ENCODE measurements around the gene SLC9A2. TPM values are rescaled to one million over a fixed set of nuclear protein-coding genes. Genes with fewer than 3 reads are reported as not detected.

The SLC9A2 gene
- total and polyA plus RNA-seq, 2 of the 13 experiments (the other 11 are each of a cell fraction or from before 2014, with no cell fraction given), result 0.02 TPM; not detected in 1

GRCh38 chr2:102724016-102724490 lies 104.7 kb downstream of the SLC9A2 start (continued):
- TF ChIP-seq THAP7 (CRISPR knock-in tag; IDR thresholded peaks at IDR 0.05), result no peak
- TF ChIP-seq ZNF605 (CRISPR knock-in tag; IDR thresholded peaks at IDR 0.05), result no peak
- TF ChIP-seq JUNB (CRISPR knock-in tag; IDR thresholded peaks at IDR 0.05; ENCODE audit: borderline replicate concordance), result no peak
- TF ChIP-seq MTF2 (CRISPR knock-in tag; IDR thresholded peaks at IDR 0.05; ENCODE audit: borderline replicate concordance), result no peak
- no peak for TF ChIP-seq TEF (CRISPR knock-in tag; IDR thresholded peaks at IDR 0.05)
- TF ChIP-seq BRF2 (CRISPR knock-in tag; IDR thresholded peaks at IDR 0.05), result peak; percentile 80; the same call in 1 of the 2 replicates
- peak; percentile 56; the same call in 1 of the 2 replicates for TF ChIP-seq KDM3A (CRISPR knock-in tag; IDR thresholded peaks at IDR 0.05; ENCODE audit: low read depth)
- TF ChIP-seq ATF7 (IDR thresholded peaks at IDR 0.05), result no peak
- peak; percentile 66; the same call in 1 of the 2 replicates for TF ChIP-seq ATF7 (CRISPR knock-in tag; IDR thresholded peaks at IDR 0.05)
- TF ChIP-seq ZNF781 (CRISPR knock-in tag; IDR thresholded peaks at IDR 0.05; ENCODE audit: borderline replicate concordance, not compliant biosample characterization), result no peak
- TF ChIP-seq MXD4 (CRISPR knock-in tag; IDR thresholded peaks at IDR 0.05), result peak; percentile 64; the same call in 1 of the 2 replicates
- no peak for TF ChIP-seq POLR2G (IDR thresholded peaks at IDR 0.05; ENCODE audit: low read depth, low read length)
- peak; percentile 54; the same call in 1 of the 2 replicates for TF ChIP-seq KMT2B (CRISPR knock-in tag; IDR thresholded peaks at IDR 0.05)
- peak; percentile 63; the same call in 1 of the 2 replicates for TF ChIP-seq HNF4G (IDR thresholded peaks at IDR 0.05; ENCODE audit: borderline replicate concordance, low read depth, low read length)
- no peak; the same call in 1 of the 2 replicates for TF ChIP-seq HNF4G (CRISPR knock-in tag; IDR thresholded peaks at IDR 0.05; ENCODE audit: borderline replicate concordance, low read depth)
- no peak for TF ChIP-seq RBM39 (IDR thresholded peaks at IDR 0.05; ENCODE audit: low read depth, low read length, poor library complexity, severe bottlenecking)
- TF ChIP-seq ZNF784 (CRISPR knock-in tag; IDR thresholded peaks at IDR 0.05; ENCODE audit: borderline replicate concordance), result no peak
- TF ChIP-seq KDM5B (CRISPR knock-in tag; IDR thresholded peaks at IDR 0.05; ENCODE audit: borderline replicate concordance), result no peak
- no peak for TF ChIP-seq CHD2 (IDR thresholded peaks at IDR 0.05; ENCODE audit: low read depth, low read length)
- TF ChIP-seq PHF20 (CRISPR knock-in tag; IDR thresholded peaks at IDR 0.05), result no peak
- TF ChIP-seq ZNF292 (CRISPR knock-in tag; IDR thresholded peaks at IDR 0.05; ENCODE audit: borderline replicate concordance, low read depth), result peak; percentile 43; the same call in 1 of the 2 replicates
- no peak for TF ChIP-seq NRL (CRISPR knock-in tag; IDR thresholded peaks at IDR 0.05; ENCODE audit: borderline replicate concordance)
- TF ChIP-seq ZNF251 (CRISPR knock-in tag; IDR thresholded peaks at IDR 0.05), result no peak
- TF ChIP-seq TSC22D2 (CRISPR knock-in tag; IDR thresholded peaks at IDR 0.05; ENCODE audit: borderline replicate concordance), result no peak
- no peak for TF ChIP-seq ZBTB44 (CRISPR knock-in tag; IDR thresholded peaks at IDR 0.05)
- no peak for TF ChIP-seq ZBTB38 (CRISPR knock-in tag; IDR thresholded peaks at IDR 0.05)

Data from HepG2 (cell line).